Measurements from ENCODE around the gene BPIFB4. TPM values are rescaled to one million over a fixed set of nuclear protein-coding genes. Genes with fewer than 3 reads are reported as not detected.
"Not testable (repeated sequence)": the region's sequence is repeated elsewhere in the genome, so short reads cannot be mapped to it uniquely, and the experiment has no call there.

Gene BPIFB4
- total RNA-seq, 1 donor from 2014 or later = not detected

DNA sequence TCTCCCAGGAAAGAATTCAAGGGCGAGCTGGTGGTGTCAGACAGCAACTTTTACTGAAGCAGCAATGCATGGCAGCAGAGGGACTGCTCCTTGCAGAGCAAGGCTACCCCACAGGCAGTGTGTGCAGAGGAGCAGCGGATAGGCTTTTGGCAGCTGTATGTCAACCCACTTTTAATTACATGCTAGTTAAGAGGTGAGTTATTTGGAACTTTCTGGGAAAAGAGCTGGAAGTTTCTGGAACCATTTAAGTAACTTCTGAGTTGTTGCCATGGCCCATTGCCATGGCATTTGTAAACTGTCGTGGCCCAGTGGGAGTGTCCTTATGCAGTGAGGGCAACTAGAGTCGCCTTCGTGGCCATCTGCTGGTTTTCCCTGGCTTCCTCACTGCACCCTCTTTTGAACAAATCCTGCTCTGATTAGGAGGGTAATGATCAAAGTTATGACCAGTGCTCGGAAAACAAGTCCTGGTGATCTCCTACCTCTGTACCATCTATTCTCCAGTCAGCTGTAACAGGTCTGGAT is 34.0 kb downstream of the BPIFB4 start:
- TF ChIP-seq, protein P1, sequence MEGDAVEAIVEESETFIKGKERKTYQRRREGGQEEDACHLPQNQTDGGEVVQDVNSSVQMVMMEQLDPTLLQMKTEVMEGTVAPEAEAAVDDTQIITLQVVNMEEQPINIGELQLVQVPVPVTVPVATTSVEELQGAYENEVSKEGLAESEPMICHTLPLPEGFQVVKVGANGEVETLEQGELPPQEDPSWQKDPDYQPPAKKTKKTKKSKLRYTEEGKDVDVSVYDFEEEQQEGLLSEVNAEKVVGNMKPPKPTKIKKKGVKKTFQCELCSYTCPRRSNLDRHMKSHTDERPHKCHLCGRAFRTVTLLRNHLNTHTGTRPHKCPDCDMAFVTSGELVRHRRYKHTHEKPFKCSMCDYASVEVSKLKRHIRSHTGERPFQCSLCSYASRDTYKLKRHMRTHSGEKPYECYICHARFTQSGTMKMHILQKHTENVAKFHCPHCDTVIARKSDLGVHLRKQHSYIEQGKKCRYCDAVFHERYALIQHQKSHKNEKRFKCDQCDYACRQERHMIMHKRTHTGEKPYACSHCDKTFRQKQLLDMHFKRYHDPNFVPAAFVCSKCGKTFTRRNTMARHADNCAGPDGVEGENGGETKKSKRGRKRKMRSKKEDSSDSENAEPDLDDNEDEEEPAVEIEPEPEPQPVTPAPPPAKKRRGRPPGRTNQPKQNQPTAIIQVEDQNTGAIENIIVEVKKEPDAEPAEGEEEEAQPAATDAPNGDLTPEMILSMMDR (IDR thresholded peaks at IDR 0.05; ENCODE audit: insufficient read depth, low read length, poor library complexity, severe bottlenecking) = no peak
- H3K27me3 ChIP-seq (ENCODE audit: control insufficient read depth, insufficient read depth, low read length) = no peaks in the 10 kb centered on the region
- H3K36me3 ChIP-seq (ENCODE audit: control insufficient read depth, insufficient read depth, low read length) = no peaks in the 10 kb centered on the region
- no peak overlapping the region for H3K4me3 ChIP-seq (ENCODE audit: low read depth, low read length)
- DNase-seq (ENCODE audit: low read depth) = no peak

DNA sequence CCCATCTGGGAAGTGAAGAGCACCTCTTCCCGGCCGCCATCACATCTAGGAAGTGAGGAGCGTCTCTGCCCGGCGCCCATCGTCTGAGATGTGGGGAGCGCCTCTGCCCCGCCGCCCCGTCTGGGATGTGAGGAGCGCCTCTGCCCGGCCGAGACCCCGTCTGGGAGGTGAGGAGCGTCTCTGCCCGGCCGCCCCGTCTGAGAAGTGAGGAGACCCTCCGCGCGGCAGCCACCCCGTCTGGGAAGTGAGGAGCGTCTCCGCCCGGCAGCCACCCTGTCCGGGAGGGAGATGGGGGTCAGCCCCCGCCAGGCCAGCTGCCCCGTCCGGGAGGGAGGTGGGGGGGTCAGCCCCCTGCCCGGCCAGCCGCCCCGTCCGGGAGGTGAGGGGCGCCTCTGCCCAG is 36.1 kb downstream of the BPIFB4 start:
- DNase-seq (ENCODE audit: low read depth); H3K27me3 ChIP-seq (ENCODE audit: control insufficient read depth, insufficient read depth, low read length); H3K36me3 ChIP-seq (ENCODE audit: control insufficient read depth, insufficient read depth, low read length); H3K4me3 ChIP-seq (ENCODE audit: low read depth, low read length): not testable (repeated sequence)

DNA sequence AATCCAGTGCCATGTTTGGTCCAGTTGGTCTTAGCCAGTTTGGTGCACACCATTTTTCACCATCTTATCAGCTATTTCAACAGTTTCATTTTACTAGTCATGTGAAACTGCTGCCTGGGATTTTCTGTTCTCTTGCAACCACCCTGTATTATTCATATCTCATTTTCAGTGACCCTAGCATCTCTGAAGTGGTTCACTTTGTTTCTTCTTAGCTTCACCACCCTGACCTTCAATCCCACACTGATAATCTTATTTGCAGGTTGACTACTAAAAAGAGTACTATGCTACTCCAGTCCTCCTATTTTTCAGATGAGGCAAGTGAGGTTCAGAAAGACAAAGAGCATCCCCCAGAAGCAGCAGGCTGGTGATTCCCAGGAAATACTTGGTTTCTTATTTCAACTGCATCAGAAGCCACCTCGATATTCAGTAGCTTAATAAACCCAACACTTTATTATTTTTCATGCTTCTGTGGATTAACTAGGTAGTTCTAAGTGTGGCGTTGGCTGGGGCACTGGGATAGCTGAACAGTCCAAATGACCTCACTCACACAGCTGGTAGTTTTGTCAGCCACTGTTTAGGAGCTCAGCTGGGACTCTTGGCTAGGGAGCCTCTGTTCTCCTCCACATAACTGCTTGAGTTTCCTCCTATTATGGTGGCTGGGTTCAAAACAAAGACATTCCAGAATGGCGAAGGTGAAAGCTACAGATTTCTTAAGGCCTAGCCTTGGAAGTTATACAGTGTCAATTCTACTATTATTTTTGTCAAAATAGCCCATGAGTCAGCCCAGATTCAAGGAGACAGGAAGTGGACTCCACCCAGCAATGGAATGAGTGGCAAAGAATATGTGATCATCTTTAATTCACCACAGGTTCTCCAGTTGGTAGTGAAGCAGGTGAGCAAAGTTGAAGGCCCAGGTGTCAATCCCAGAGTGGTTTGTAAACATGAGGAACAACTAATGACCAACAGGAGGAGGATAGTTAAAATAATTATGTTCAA is 40.6 kb downstream of the BPIFB4 start:
- no peak for DNase-seq (ENCODE audit: low read depth)
- TF ChIP-seq, protein P1 (IDR thresholded peaks at IDR 0.05; ENCODE audit: insufficient read depth, low read length, poor library complexity, severe bottlenecking) = no peak
- Histone ChIP-seq H3K36me3 (ENCODE audit: control insufficient read depth, insufficient read depth, low read length) (no peaks in the 10 kb centered on the region), H3K4me3 (ENCODE audit: low read depth, low read length) (no peak overlapping the region), H3K27me3 (ENCODE audit: control insufficient read depth, insufficient read depth, low read length) (no peaks in the 10 kb centered on the region)

DNA sequence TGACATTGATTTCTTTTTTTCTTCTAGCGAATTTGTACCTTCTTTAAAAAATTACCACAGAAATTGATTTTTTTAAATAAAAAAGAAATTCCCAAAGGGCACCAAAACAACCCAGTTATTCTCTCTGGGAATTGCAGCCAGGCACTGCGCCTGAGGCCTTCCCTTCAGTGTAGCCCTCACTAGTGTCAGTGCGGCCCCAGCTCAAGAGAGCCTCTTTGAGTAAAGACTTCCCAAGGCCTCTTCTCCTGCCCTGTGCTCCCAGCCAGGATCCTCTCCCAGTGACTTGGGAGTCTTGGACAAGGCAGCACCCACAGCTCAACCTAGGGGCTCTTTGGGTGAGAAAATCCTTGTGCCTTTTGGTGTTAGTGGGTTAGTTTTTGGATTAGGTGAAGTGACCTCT is 41.5 kb downstream of the BPIFB4 start:
- H3K36me3 ChIP-seq (ENCODE audit: control insufficient read depth, insufficient read depth, low read length) = no peaks in the 10 kb centered on the region
- H3K4me3 ChIP-seq (ENCODE audit: low read depth, low read length) = no peak overlapping the region
- DNase-seq (ENCODE audit: low read depth) = no peak
- no peaks in the 10 kb centered on the region for H3K27me3 ChIP-seq (ENCODE audit: control insufficient read depth, insufficient read depth, low read length)
- TF ChIP-seq, protein P1 (IDR thresholded peaks at IDR 0.05; ENCODE audit: insufficient read depth, low read length, poor library complexity, severe bottlenecking) = no peak

DNA sequence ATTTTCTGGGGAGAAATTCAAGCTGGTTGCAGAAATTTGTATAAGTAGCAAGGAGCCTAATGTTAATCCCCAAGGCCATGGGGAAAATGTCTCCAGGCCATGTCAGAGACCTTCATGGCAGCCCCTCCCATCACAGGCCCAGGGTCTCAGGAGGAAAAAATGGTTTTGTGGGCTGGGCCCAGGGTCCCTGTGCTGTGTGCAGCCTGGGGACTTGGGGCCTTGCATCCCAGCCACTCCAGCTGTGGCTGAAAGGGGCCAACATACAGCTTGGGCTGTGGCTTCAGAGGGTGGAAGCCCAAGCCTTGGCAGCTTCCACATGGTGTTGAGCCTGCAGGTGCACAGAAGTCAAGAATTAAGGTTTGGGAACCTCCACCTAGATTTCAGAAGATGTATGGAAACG is 42.9 kb downstream of the BPIFB4 start:
- H3K36me3 ChIP-seq (ENCODE audit: control insufficient read depth, insufficient read depth, low read length); DNase-seq (ENCODE audit: low read depth); H3K4me3 ChIP-seq (ENCODE audit: low read depth, low read length); H3K27me3 ChIP-seq (ENCODE audit: control insufficient read depth, insufficient read depth, low read length): not testable (repeated sequence)

DNA sequence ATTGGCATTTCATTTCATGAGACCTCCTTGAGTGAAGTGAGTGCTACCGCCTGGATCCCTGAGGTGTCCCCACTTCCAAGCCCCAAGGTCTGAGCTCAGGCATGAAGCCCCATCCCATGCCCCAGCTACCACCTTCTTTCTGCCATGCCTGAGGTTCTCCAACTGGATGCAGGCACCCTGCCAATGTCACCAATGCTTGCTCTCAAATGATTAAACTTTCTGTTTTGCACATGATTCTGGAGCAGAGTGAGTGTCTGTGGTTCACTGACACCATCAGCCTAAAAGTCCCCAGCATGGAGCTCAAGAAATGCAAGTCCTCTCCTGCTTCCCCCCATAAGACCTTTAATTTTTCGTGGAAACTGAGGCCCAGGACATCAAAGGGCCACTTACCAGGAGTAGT is 44.8 kb downstream of the BPIFB4 start:
- TF ChIP-seq, protein P1 (IDR thresholded peaks at IDR 0.05; ENCODE audit: insufficient read depth, low read length, poor library complexity, severe bottlenecking) = no peak
- Histone ChIP-seq H3K4me3 (ENCODE audit: low read depth, low read length) (no peak overlapping the region), H3K36me3 (ENCODE audit: control insufficient read depth, insufficient read depth, low read length) (no peaks in the 10 kb centered on the region), H3K27me3 (ENCODE audit: control insufficient read depth, insufficient read depth, low read length) (no peaks in the 10 kb centered on the region)
- no peak for DNase-seq (ENCODE audit: low read depth)
